Measurements from ENCODE around the gene KIAA1755.
"Not testable (repeated sequence)": the region's sequence is repeated elsewhere in the genome, so short reads cannot be mapped to it uniquely, and the experiment has no call there.

KIAA1755 gene

GRCh38 chr20:38286586-38287531 lies 26.3 kb upstream of the KIAA1755 start:
- no peak for DNase-seq

GRCh38 chr20:38284893-38285444 lies 24.4 kb upstream of the KIAA1755 start:
- no peak for DNase-seq

GRCh38 chr20:38284066-38284650 lies 23.6 kb upstream of the KIAA1755 start:
- not testable (repeated sequence) for DNase-seq

GRCh38 chr20:38283236-38283635 lies 22.7 kb upstream of the KIAA1755 start:
- no peak for DNase-seq

- DNase-seq: not testable (repeated sequence)
Measured at GRCh38 chr20:38281176-38281915, 20.8 kb upstream of the KIAA1755 start.

GRCh38 chr20:38278763-38279162 lies 18.2 kb upstream of the KIAA1755 start:
- DNase-seq: no peak

GRCh38 chr20:38278131-38278530 lies 17.6 kb upstream of the KIAA1755 start:
- DNase-seq: no peak

- DNase-seq: no peak
Measured at GRCh38 chr20:38277691-38278090, 17.2 kb upstream of the KIAA1755 start.

GRCh38 chr20:38277285-38277684 lies 16.8 kb upstream of the KIAA1755 start:
- no peak for DNase-seq

- DNase-seq: no peak
Measured at GRCh38 chr20:38275815-38276550, 15.4 kb upstream of the KIAA1755 start.

- no peak for DNase-seq
Measured at GRCh38 chr20:38272961-38273360, 12.4 kb upstream of the KIAA1755 start.

- DNase-seq: no peak
Measured at GRCh38 chr20:38272398-38272797, 11.9 kb upstream of the KIAA1755 start.

GRCh38 chr20:38271608-38272120 lies 11.1 kb upstream of the KIAA1755 start:
- DNase-seq: no peak

- DNase-seq: no peak
Measured at GRCh38 chr20:38270869-38271605, 10.5 kb upstream of the KIAA1755 start.

GRCh38 chr20:38269715-38270114 lies 9.2 kb upstream of the KIAA1755 start:
- DNase-seq: no peak

GRCh38 chr20:38269040-38269439 lies 8.5 kb upstream of the KIAA1755 start:
- no peak for DNase-seq

GRCh38 chr20:38267901-38268514 lies 7.5 kb upstream of the KIAA1755 start:
- DNase-seq: no peak

GRCh38 chr20:38267296-38267695 lies 6.8 kb upstream of the KIAA1755 start:
- no peak for DNase-seq

GRCh38 chr20:38266426-38266825 lies 5.9 kb upstream of the KIAA1755 start:
- DNase-seq: no peak

- DNase-seq: no peak
Measured at GRCh38 chr20:38262931-38263330, 2.4 kb upstream of the KIAA1755 start.

- DNase-seq: no peak
Measured at GRCh38 chr20:38261054-38261390, 487 bp upstream of the KIAA1755 start.
